Psoas muscle (tissue), 8 donors: ENCODE results near the gene TAPT1. TPM values are rescaled to one million over a fixed set of nuclear protein-coding genes. Genes with fewer than 3 reads are reported as not detected.

Experiments
- ATAC-seq, 4 donors: fragments of 200-7000 bp; cut with Tn5 transposase; one replicate each; pipeline ENCODE4 v1.9.1; 2020; ENCODE audit warnings: moderate library complexity in 3 of 4, mild to moderate bottlenecking in 2 of 4
- DNase-seq, 2 donors: peaks; one replicate each; pipeline ENCODE4 v3.0.0-alpha.2; 2020
- H3K27ac ChIP-seq: fragments of 200-600 bp; one replicate; pipeline ENCODE4 v1.8.0; 2022
- H3K27me3 ChIP-seq, 3 donors: fragments of 200-600 bp in 1 of 3; one replicate each; pipeline versions ENCODE4 v1.6.1 to v1.8.0; 2013 to 2022; ENCODE audit warnings: low read length in 2 of 3, mild to moderate bottlenecking in 2 of 3, moderate library complexity in 1 of 3; ENCODE audit not compliant: insufficient read depth in 3 of 3
- H3K36me3 ChIP-seq, 2 donors: fragments of 200-600 bp in 1 of 2; one replicate each; pipeline versions ENCODE4 v1.6.1 to v1.8.0; 2013 to 2022; ENCODE audit warnings: low read depth in 1 of 2, mild to moderate bottlenecking in 1 of 2, moderate library complexity in 1 of 2; ENCODE audit not compliant: insufficient read depth in 1 of 2
- H3K4me1 ChIP-seq: fragments of 200-600 bp; one replicate; pipeline ENCODE4 v1.8.0; 2022
- H3K4me3 ChIP-seq: fragments of 200-600 bp; one replicate; pipeline ENCODE4 v1.8.0; 2022; ENCODE audit warnings: mild to moderate bottlenecking
- H3K9me3 ChIP-seq: fragments of 200-600 bp; one replicate; pipeline ENCODE4 v1.8.0; 2022
- WGBS, 3 donors: extraction: QIAGEN DNeasy Blood & Tissue Kit; methylation state at CpG; one replicate each; pipeline versions ENCODE4 v1.1.6 to v1.1.7; 2013; 5-methylcytosine and 5-hydroxymethylcytosine counted together
- intact Hi-C, 2 donors: fragments of 100-400 bp; cut with DNase I; formaldehyde crosslinking; loops; one replicate each; pipeline versions ENCODE4 v1.11.0 to v1.14.2; 2022
- polyA plus RNA-seq, 3 donors: library from polyadenylated mRNA; stranded (reverse); fragments of 200-250 nt; gene quantifications; one replicate each; pipeline ENCODE4 v1.2.3, GENCODE V29; 2013
- total RNA-seq, 4 donors: library from RNA; stranded (reverse); fragmentation: NEBNext Ultra II Directional in 2 of 4; extraction: Animal tissue kit (Norgen Biotek cat#: 25700) in 2 of 4; gene quantifications; one replicate each; pipeline versions ENCODE4 v1.2.1 to v1.2.4, GENCODE V29; 2021 to 2023
- TF ChIP-seq, protein P1 (sequence below): fragments of 200-600 bp; IDR thresholded peaks from one replicate; pipeline ENCODE4 v1.8.0; 2022; ENCODE audit warnings: antibody characterized with exemption
- donor health status: healthy with polysubstance abuse.
- donor health status: DM: no; HTN: no; CAD: no; lungs with moderate emphysema.
- donor health status: Bipolar disorder and iron deficiency.
- donor health status: healthy.
- donor health status: DM: yes; HTN: yes; CAD: no.
- donor health status: DM: no; HTN: no; CAD: no.
- donor health status: DM: no; HTN: no; CAD: no.
- donor health status: DM: yes; HTN: yes; CAD: no.

Gene TAPT1
- total and polyA plus RNA-seq, 7 donors, result 14.2 to 101 (median 46.9) TPM

GRCh38 chr4:16206848-16207247, 19.4 kb downstream of the TAPT1 start:
- WGBS, 3 donors, result 37 to 50% (median 42%) methylated on average over 2 of the region's 2 CpGs
- intact Hi-C loops, result no loop called here
- Histone ChIP-seq H3K27me3 (no peaks in the 10 kb centered on the region), H3K27ac (no peak overlapping the region), H3K4me1 (peaks cover 38% of the 10 kb centered on the region), H3K4me3 (no peak overlapping the region), H3K36me3 (peaks cover 5 to 30% of the 10 kb centered on the region in 2 donors), H3K9me3 (no peaks in the 10 kb centered on the region)
- ATAC-seq (peak in 2 of 4 donors; percentile 35 to 38), DNase-seq (no peak)
- TF ChIP-seq, protein P1, sequence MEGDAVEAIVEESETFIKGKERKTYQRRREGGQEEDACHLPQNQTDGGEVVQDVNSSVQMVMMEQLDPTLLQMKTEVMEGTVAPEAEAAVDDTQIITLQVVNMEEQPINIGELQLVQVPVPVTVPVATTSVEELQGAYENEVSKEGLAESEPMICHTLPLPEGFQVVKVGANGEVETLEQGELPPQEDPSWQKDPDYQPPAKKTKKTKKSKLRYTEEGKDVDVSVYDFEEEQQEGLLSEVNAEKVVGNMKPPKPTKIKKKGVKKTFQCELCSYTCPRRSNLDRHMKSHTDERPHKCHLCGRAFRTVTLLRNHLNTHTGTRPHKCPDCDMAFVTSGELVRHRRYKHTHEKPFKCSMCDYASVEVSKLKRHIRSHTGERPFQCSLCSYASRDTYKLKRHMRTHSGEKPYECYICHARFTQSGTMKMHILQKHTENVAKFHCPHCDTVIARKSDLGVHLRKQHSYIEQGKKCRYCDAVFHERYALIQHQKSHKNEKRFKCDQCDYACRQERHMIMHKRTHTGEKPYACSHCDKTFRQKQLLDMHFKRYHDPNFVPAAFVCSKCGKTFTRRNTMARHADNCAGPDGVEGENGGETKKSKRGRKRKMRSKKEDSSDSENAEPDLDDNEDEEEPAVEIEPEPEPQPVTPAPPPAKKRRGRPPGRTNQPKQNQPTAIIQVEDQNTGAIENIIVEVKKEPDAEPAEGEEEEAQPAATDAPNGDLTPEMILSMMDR, result no peak

- TF ChIP-seq, protein P1, result no peak
- Histone ChIP-seq H3K27ac (no peak overlapping the region), H3K36me3 (peaks cover 5 to 30% of the 10 kb centered on the region in 2 donors), H3K27me3 (no peaks in the 10 kb centered on the region), H3K9me3 (no peaks in the 10 kb centered on the region), H3K4me3 (no peak overlapping the region), H3K4me1 (peaks cover 37% of the 10 kb centered on the region)
- WGBS, 3 donors, result 48 to 78% (median 70%) methylated on average over 5 of the region's 5 CpGs
- intact Hi-C loops, result no loop called here
- ATAC-seq, result peak; percentile 25 to 38 (median 32)
- DNase-seq, result no peak
Observed at GRCh38 chr4:16206301-16206700, 20.0 kb downstream of the TAPT1 start.

DNA sequence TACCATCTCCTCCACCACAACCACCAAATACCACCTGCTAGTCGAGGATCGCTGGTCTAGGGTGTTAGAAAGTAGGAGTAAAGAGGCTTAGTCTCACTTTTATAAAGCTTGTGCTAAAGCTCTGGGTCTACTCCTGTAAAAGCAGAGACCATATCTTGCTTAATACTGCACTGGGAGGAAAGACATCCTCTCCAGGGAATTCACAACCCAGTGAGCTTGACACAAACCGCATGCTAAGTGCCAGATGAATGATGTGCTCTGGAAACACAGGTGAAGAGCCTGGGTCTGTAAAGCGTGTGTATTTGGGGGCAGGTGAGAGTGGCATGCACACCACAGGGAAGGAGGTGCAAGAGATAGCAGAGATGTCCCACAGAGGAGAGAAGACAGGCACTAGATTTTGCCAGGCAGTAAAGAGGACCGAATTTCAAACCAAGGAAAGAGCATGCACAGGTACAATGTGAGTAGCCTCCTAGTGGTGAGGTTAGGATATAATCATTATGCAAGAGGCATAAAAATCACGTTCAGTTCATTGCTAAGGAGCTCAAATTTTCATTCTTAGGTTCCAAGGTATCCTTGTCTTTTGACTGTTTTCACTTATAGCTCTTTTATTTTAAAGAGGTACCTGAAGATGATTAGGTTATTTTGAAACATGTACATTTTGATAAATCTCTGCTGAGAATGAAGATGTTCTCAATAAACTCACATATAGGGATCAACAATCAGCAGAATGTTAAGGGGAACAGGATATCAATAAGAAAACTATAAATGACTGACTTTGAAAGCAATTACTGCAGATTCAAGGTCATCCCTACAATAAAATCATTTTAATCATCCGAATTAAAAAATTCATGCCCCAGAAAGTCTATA, 20.7 kb downstream of the TAPT1 start:
- Histone ChIP-seq H3K27me3 (no peaks in the 10 kb centered on the region), H3K27ac (no peak overlapping the region), H3K9me3 (no peaks in the 10 kb centered on the region), H3K4me3 (no peak overlapping the region), H3K36me3 (peaks cover 5 to 34% of the 10 kb centered on the region in 2 donors), H3K4me1 (peaks cover 37% of the 10 kb centered on the region)
- intact Hi-C loops, result loop anchor here in 1 of 2 donors (2.0 kb wide), 1 partner anchor 183 kb away; no protein-coding TSS in a partner anchor
- no peak for DNase-seq
- WGBS, 3 donors, result 54 to 60% (median 54%) methylated on average over 7 of the region's 7 CpGs
- TF ChIP-seq, protein P1, result peak; percentile 55
- peak; percentile 62 to 84 (median 72) for ATAC-seq

DNA sequence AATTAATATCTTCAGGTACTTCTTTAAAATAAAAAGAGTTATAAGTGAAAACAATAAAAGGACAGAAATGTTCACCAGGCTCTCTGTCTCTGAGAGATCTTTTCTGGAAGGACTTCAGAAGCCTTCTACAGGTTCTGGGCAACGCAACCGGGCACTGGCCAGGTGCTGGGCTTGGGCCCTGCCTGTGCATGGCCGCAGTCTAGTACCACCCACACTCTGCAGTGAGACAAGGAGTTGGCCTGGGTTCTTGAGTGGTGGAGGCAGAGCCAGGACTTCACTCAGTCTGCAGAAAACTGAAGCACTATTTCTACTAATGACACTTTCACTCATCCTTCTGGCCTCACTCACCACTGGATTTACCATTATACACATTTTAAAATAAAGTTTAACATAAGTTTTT, 21.8 kb downstream of the TAPT1 start:
- H3K27ac ChIP-seq, result no peak overlapping the region
- no peak for DNase-seq
- peak in 3 of 4 donors; percentile 52 to 60 (median 53) for ATAC-seq
- intact Hi-C loops, result loop anchor here in 1 of 2 donors (2.0 kb wide), 1 partner anchor 182 kb away; no protein-coding TSS in a partner anchor
- H3K4me3 ChIP-seq, result no peak overlapping the region
- H3K4me1 ChIP-seq, result peaks cover 37% of the 10 kb centered on the region
- WGBS, 3 donors, result 26 to 61% (median 36%) methylated on average over 3 of the region's 3 CpGs
- H3K36me3 ChIP-seq, result peaks cover 2 to 31% of the 10 kb centered on the region in 2 donors
- no peaks in the 10 kb centered on the region for H3K27me3 ChIP-seq
- H3K9me3 ChIP-seq, result no peaks in the 10 kb centered on the region
- TF ChIP-seq, protein P1, result no peak
